GM06990 (cell line): ENCODE data around the gene TBL1Y.

ENCODE experiments used
- DNase-seq: peaks from one replicate; pipeline ENCODE4 v3.0.0-alpha.2; 2011; ENCODE audit not compliant: insufficient read length; ENCODE audit errors: extremely low read depth
- H3K27me3 ChIP-seq: replicated peaks from 2 replicates; pipeline ENCODE4 v1.6.0; 2011; ENCODE audit warnings: low read length; ENCODE audit not compliant: control insufficient read depth, insufficient read depth
- H3K36me3 ChIP-seq: 2 replicates; pipeline ENCODE4 v1.5.1; 2011; ENCODE audit warnings: low read length; ENCODE audit not compliant: control insufficient read depth, insufficient read depth
- H3K4me3 ChIP-seq: replicated peaks from 2 replicates; pipeline ENCODE4 v1.5.1; 2011; ENCODE audit warnings: low read depth, mild to moderate bottlenecking, control low read depth, low read length
- TF ChIP-seq, protein P1 (sequence below): IDR thresholded peaks from 2 replicates; pipeline ENCODE4 v1.5.1; 2011; ENCODE audit warnings: low read length, control low read depth, mild to moderate bottlenecking, inconsistent platforms; ENCODE audit not compliant: insufficient read depth, poor library complexity, severe bottlenecking

The TBL1Y gene

DNA sequence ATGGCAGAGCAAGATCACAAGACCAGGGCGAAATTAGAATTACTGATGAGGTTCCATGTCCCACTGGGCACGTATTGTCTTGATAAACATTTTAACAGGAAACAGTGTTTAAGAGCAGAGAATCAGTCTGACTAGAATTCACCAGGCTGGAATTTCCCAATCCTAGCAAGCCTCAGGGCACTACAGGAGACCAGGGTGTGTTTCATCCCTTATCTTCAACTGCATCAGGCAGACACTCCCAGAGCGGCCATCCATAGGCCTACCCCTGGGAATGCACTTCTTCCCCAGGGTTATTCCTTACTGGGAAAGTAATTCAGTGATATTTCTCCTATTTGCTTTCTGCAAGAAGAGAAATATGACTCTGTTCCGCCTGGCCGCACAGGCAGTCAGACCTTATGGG is 205.4 kb downstream of the TBL1Y start:
- Histone ChIP-seq H3K27me3 (no peaks in the 10 kb centered on the region), H3K4me3 (no peak overlapping the region), H3K36me3 (no peaks in the 10 kb centered on the region)
- TF ChIP-seq, protein P1, sequence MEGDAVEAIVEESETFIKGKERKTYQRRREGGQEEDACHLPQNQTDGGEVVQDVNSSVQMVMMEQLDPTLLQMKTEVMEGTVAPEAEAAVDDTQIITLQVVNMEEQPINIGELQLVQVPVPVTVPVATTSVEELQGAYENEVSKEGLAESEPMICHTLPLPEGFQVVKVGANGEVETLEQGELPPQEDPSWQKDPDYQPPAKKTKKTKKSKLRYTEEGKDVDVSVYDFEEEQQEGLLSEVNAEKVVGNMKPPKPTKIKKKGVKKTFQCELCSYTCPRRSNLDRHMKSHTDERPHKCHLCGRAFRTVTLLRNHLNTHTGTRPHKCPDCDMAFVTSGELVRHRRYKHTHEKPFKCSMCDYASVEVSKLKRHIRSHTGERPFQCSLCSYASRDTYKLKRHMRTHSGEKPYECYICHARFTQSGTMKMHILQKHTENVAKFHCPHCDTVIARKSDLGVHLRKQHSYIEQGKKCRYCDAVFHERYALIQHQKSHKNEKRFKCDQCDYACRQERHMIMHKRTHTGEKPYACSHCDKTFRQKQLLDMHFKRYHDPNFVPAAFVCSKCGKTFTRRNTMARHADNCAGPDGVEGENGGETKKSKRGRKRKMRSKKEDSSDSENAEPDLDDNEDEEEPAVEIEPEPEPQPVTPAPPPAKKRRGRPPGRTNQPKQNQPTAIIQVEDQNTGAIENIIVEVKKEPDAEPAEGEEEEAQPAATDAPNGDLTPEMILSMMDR: no peak
- no peak for DNase-seq

DNA sequence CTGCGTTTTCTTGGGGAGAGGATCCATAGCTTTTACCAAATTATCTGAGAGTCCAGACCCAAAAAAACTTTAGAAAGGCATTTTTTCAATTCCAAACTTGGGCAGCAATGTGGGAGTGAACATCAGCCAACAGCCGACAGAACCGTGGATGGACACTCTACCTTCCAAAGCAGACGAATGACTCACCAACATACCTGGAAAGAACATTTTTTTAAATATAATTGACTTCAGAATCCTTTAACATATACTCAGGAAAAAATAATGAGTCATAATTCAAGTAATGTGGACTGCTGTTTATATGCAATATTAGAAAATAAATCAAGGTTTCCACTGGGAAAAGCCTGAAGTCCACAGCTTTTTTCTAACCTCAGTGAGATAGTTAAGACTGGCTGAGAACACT is 211.7 kb downstream of the TBL1Y start:
- no peak overlapping the region for H3K4me3 ChIP-seq
- DNase-seq: no peak
- TF ChIP-seq, protein P1: no peak
- H3K27me3 ChIP-seq: no peaks in the 10 kb centered on the region
- H3K36me3 ChIP-seq: no peaks in the 10 kb centered on the region

DNA sequence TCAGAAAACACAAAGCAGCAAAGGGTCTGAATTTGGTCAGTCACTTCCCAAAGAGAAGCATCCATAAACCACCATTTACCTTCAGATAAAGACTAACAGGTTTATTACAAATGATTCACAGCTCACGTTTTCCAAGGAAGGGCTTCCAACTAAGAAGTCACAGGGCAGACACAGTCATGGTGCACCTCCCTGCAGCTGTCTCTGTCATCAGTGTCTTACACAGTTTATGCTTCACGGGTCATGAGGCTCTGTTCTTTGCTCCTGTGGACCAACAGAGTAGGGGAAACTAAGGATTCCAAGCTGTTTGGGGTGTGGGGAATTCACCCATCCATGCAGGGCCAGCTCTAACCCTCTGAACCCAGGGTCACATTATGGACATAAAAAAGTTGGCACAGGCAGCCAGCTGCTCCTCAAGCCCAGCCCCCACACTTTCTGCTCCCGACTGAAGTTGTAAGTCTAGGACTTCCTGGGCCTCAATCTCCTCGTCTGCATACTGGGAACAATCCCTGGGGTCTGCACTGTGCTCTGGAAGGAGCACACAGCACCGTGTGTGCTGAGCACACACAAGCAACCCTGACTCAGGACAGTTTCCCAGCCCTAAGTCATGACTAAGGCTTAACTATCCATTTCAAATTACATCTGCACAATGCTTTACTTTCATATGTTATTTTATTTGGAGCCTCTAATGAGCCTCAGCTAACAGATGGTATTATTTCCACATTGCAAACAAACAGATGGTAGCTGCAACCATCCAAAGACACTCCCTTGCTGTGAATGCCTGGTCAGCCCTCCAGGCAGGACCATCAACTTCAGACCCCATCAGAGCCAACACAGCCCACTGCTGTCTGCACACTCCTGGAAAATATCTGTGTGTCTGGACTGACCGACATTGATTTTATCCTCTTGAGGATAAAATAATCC is 214.9 kb downstream of the TBL1Y start:
- Histone ChIP-seq H3K27me3 (no peaks in the 10 kb centered on the region), H3K4me3 (no peak overlapping the region), H3K36me3 (no peaks in the 10 kb centered on the region)
- DNase-seq: no peak
- TF ChIP-seq, protein P1: no peak

DNA sequence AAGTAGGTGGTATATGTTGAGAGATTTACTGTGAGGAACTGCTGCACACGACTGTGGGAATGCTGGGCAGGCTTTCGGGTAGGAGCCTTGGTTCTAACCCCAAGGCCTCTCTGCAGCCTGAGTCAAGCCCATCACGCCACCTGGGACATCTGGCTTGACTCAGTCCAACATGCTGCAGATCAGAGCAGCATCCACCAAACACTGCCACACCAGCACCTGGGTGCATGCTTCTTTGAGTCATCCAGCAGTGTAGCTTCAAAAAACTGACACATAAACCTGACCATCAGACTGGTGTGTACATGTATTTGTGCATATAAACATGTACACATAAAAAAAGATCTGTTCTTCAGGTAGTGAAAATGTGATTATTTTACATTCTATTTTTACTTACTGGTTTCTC is 217.7 kb downstream of the TBL1Y start:
- H3K36me3 ChIP-seq: no peaks in the 10 kb centered on the region
- TF ChIP-seq, protein P1: no peak
- H3K27me3 ChIP-seq: no peaks in the 10 kb centered on the region
- no peak overlapping the region for H3K4me3 ChIP-seq
- DNase-seq: no peak
